Hypothalamus (tissue), 51 donors: ENCODE measurements around the gene EXOC3.

Experiments used
- DNase-seq, 51 donors: peaks; one replicate each; lab custom pipeline; 2025; lab: John Stamatoyannopoulos, UW

Gene EXOC3

GRCh38 chr5:406041-406440 is 36.9 kb upstream of the EXOC3 start:
- DNase-seq = no peak

GRCh38 chr5:407051-407450 is 35.9 kb upstream of the EXOC3 start:
- no peak for DNase-seq

GRCh38 chr5:407801-408268 is 35.1 kb upstream of the EXOC3 start:
- no peak for DNase-seq

GRCh38 chr5:410911-411517 is 32.0 kb upstream of the EXOC3 start:
- no peak for DNase-seq

- DNase-seq = no peak
Observed at GRCh38 chr5:411728-412127, 31.2 kb upstream of the EXOC3 start.

GRCh38 chr5:414991-415927 is 27.7 kb upstream of the EXOC3 start:
- DNase-seq = peak in 7 of 51 donors; percentile 14 to 54 (median 37)

- DNase-seq = no peak
Observed at GRCh38 chr5:415928-416635, 26.9 kb upstream of the EXOC3 start.

GRCh38 chr5:416636-416960 is 26.4 kb upstream of the EXOC3 start:
- no peak for DNase-seq

- no peak for DNase-seq
Observed at GRCh38 chr5:417301-418161, 25.4 kb upstream of the EXOC3 start.

- no peak for DNase-seq
Observed at GRCh38 chr5:418162-419121, 24.5 kb upstream of the EXOC3 start.

- DNase-seq = no peak
Observed at GRCh38 chr5:419970-420369, 23.0 kb upstream of the EXOC3 start.

- no peak for DNase-seq
Observed at GRCh38 chr5:420632-421286, 22.2 kb upstream of the EXOC3 start.

- DNase-seq = no peak
Observed at GRCh38 chr5:421287-421880, 21.6 kb upstream of the EXOC3 start.

GRCh38 chr5:421901-422300 is 21.1 kb upstream of the EXOC3 start:
- no peak for DNase-seq

- no peak for DNase-seq
Observed at GRCh38 chr5:422323-423232, 20.4 kb upstream of the EXOC3 start.

- DNase-seq = no peak
Observed at GRCh38 chr5:423233-423565, 19.8 kb upstream of the EXOC3 start.

- DNase-seq = no peak
Observed at GRCh38 chr5:423626-424261, 19.2 kb upstream of the EXOC3 start.
